CD4-positive, alpha-beta memory T cell (primary cell): Measurements from ENCODE around the gene CPT1C. TPM values are rescaled to one million over a fixed set of nuclear protein-coding genes. Genes with fewer than 3 reads are reported as not detected.

Experiments used
- CTCF ChIA-PET: fragments of 350-600 bp; sonication (Branson Sonifier 250); formaldehyde crosslinking; loops from one replicate; lab custom pipeline; 2021; ENCODE audit warnings: inconsistent platforms; ENCODE audit not compliant: partially characterized antibody; lab: Charles Lee
- POLR2A ChIA-PET: fragments of 350-600 bp; sonication (Branson Sonifier 250); formaldehyde crosslinking; loops from one replicate; lab custom pipeline; 2021; ENCODE audit not compliant: partially characterized antibody; lab: Charles Lee
- DNase-seq, 5 donors: peaks; one replicate each; pipeline versions ENCODE4 v3.0.0 to v3.0.0-alpha.2; 2020 to 2022; ENCODE audit warnings: mixed read lengths in 1 of 5
- H3K27ac ChIP-seq: one replicate; pipeline ENCODE4 v1.7.0; 2013; ENCODE audit warnings: low read depth, low read length
- H3K27me3 ChIP-seq: 2 replicates; pipeline ENCODE4 v1.7.0; 2013; ENCODE audit warnings: mild to moderate bottlenecking, low read length, moderate library complexity; ENCODE audit not compliant: insufficient read depth
- H3K36me3 ChIP-seq: 2 replicates; pipeline ENCODE4 v1.7.0; 2013; ENCODE audit warnings: mild to moderate bottlenecking, low read length, moderate library complexity; ENCODE audit not compliant: insufficient read depth
- H3K4me1 ChIP-seq: 2 replicates; pipeline ENCODE4 v1.7.0; 2013; ENCODE audit warnings: mild to moderate bottlenecking, low read length, moderate library complexity; ENCODE audit not compliant: insufficient read depth
- H3K4me3 ChIP-seq, 2 donors: one replicate each; pipeline ENCODE4 v1.7.0; 2013; ENCODE audit warnings: low read length in 2 of 2, mild to moderate bottlenecking in 1 of 2
- H3K9me3 ChIP-seq, 2 donors: one replicate each; pipeline ENCODE4 v1.7.0; 2013; ENCODE audit warnings: low read length in 2 of 2, control low read depth in 1 of 2; ENCODE audit not compliant: control insufficient read depth in 1 of 2
- H3K27ac Mint-ChIP-seq, 7 donors: one replicate each; pipeline ENCODE4 v1.8.0; 2020 to 2021; ENCODE audit warnings: mixed read lengths in 7 of 7, mild to moderate bottlenecking in 6 of 7, inconsistent platforms in 3 of 7, moderate library complexity in 3 of 7
- H3K27me3 Mint-ChIP-seq, 2 donors: one replicate each; pipeline ENCODE4 v1.8.0; 2020 to 2021; ENCODE audit warnings: mixed read lengths in 2 of 2
- H3K36me3 Mint-ChIP-seq, 2 donors: one replicate each; pipeline ENCODE4 v1.8.0; 2020 to 2021; ENCODE audit warnings: mixed read lengths in 2 of 2, inconsistent platforms in 1 of 2, mild to moderate bottlenecking in 1 of 2
- H3K4me1 Mint-ChIP-seq, 4 donors: one replicate each; pipeline ENCODE4 v1.8.0; 2020 to 2021; ENCODE audit warnings: mixed read lengths in 4 of 4, mild to moderate bottlenecking in 1 of 4
- H3K4me3 Mint-ChIP-seq, 8 donors: one replicate each; pipeline ENCODE4 v1.8.0; 2020 to 2021; ENCODE audit warnings: mixed read lengths in 8 of 8, mild to moderate bottlenecking in 7 of 8, moderate library complexity in 6 of 8, inconsistent platforms in 3 of 8
- H3K9me3 Mint-ChIP-seq, 8 donors: one replicate each; pipeline ENCODE4 v1.8.0; 2020 to 2021; ENCODE audit warnings: mixed read lengths in 8 of 8, mild to moderate bottlenecking in 5 of 8, inconsistent platforms in 3 of 8, moderate library complexity in 1 of 8
- intact Hi-C: fragments of 100-400 bp; cut with micrococcal nuclease; formaldehyde crosslinking; loops from one replicate; pipeline ENCODE4 v1.15.1; 2023
- polyA plus RNA-seq, 2 donors: library from polyadenylated mRNA; unstranded; fragments of 300-500 nt; fragmentation: Illumina TruSeq; gene quantifications; one replicate each; pipeline ENCODE4 v1.2.3, GENCODE V29; 2021
- total RNA-seq, 2 experiments: library from RNA; stranded (reverse); gene quantifications; one replicate each; pipeline ENCODE4 v1.2.3, GENCODE V29; 2021

Gene CPT1C
- total and polyA plus RNA-seq, 4 experiments from 2014 or later, result 0.24 to 1.5 (median 0.61) TPM

DNA sequence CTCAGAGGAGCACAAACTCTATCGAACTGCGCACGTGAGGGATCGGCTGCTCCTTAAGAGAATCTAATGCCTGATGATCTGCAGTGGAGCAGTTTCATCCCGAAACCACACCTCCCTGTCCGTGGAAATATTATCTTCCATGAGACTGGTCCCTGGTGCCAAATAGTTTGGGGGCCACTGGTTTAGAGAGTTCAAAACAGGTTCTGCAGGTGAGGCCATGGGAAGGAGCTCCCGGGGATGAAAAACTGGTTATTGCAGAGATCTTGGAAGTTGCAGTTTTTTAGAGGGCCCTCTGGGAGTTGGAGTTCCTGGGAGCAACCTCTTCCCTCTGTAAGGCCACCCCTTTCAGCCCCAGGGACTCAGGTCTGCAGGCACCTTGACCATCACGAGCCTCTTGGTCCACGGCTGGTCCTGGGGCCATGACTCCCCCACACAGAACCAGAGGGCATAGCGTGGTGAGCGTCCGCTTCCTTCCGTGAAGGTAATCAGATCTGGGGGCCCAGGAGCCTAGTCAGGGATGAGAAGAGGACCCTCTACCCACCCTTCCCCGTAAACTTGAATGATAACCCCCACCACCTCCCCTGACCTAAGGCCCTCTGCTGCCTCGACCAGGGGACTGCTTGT lies 30.5 kb upstream of the CPT1C start:
- H3K9me3 ChIP-seq, result no peaks in the 10 kb centered on the region
- H3K4me3 ChIP-seq, result no peak overlapping the region
- Mint-ChIP-seq H3K9me3 (no peaks in the 10 kb centered on the region), H3K4me3 (no peak overlapping the region), H3K4me1 (peaks cover 10 to 48% (median 29%) of the 10 kb centered on the region in 4 donors), H3K27me3 (no peaks in the 10 kb centered on the region), H3K36me3 (peaks cover 7 to 64% of the 10 kb centered on the region in 2 donors), H3K27ac (peak overlapping the region in 4 of 7 donors; percentile 46 to 88 (median 63))
- no peak for DNase-seq
- intact Hi-C loops, result no loop called here
- CTCF ChIA-PET, result interaction anchor here (0.6 kb wide), 1 partner anchor 14 kb away, joined by 3 read pairs; no protein-coding TSS in a partner anchor
- no peaks in the 10 kb centered on the region for H3K27me3 ChIP-seq
- H3K36me3 ChIP-seq, result peaks cover 68% of the 10 kb centered on the region
- peaks cover 28% of the 10 kb centered on the region for H3K4me1 ChIP-seq
- no peak overlapping the region for H3K27ac ChIP-seq
- POLR2A ChIA-PET, result interaction anchor here (0.7 to 11.0 kb wide), 6 partner anchors 16 to 80 kb away, joined by 3 to 146 read pairs (median 4); partner anchors contain the start of genes NOSIP, PRMT1, PRRG2 and RRAS

DNA sequence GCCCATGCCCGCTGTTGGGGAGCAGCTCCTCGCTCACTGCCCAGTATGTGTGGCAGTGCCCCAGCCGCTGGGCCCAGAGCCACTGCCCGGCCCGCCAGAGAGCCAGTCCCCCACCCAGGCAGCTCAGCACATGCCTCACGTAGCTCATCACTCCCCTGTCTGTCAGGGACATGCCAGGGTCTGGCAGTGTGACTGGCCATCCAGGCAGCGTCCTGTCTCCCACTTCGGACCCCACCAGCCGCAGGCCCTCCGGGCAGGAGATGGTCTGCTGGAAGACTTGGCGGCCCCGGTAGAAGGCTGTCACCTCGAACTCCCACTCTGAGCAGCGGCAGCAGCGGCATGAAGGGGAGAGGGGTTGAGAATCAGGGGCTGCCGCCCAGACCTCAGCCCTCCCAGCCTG lies 28.9 kb upstream of the CPT1C start:
- Mint-ChIP-seq H3K4me1 (peaks cover 18 to 64% (median 38%) of the 10 kb centered on the region in 4 donors), H3K4me3 (peak overlapping the region in 2 of 8 donors; percentile 25 to 28), H3K9me3 (peaks cover 0 to 4% (median 0%) of the 10 kb centered on the region in 8 donors), H3K27me3 (no peaks in the 10 kb centered on the region), H3K36me3 (peaks cover 7 to 55% of the 10 kb centered on the region in 2 donors), H3K27ac (peak overlapping the region in 3 of 7 donors; percentile 51 to 95 (median 53))
- Histone ChIP-seq H3K4me3 (no peak overlapping the region), H3K9me3 (no peaks in the 10 kb centered on the region), H3K36me3 (peaks cover 53% of the 10 kb centered on the region), H3K27me3 (no peaks in the 10 kb centered on the region), H3K27ac (peak overlapping the region; percentile 93), H3K4me1 (peaks cover 37% of the 10 kb centered on the region)
- ChIA-PET POLR2A (interaction anchor here (0.7 to 11.0 kb wide), 4 partner anchors 11 to 327 kb away, joined by 3 to 146 read pairs (median 64); partner anchors contain the start of genes CD37, PRMT1, RRAS and SCAF1), CTCF (no interaction called here)
- DNase-seq, result no peak
- intact Hi-C loops, result no loop called here

DNA sequence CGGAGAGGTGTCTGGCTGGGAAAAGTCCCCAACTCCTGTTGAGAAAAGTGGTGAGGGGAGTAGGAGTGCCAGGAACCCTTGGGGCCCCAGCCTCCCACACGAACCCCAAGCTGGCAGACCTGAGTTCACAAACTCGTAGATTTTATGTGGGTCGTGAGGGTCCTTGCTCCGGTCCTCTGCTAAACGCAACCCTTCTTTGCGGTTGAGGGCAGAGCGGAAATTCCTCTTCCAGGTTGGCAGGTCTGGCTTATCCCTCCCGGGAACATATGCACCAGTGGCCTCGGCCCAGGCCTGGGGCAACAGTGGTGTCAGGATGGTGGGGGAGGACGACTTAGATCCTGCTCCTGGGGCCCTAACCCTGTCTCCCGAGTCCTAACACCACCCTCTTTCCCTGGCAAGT lies 27.7 kb upstream of the CPT1C start:
- Mint-ChIP-seq H3K4me1 (peaks cover 19 to 68% (median 37%) of the 10 kb centered on the region in 4 donors), H3K27me3 (no peaks in the 10 kb centered on the region), H3K36me3 (peaks cover 7 to 51% of the 10 kb centered on the region in 2 donors), H3K9me3 (peaks cover 0 to 4% (median 0%) of the 10 kb centered on the region in 8 donors), H3K4me3 (peak overlapping the region; percentile 95 to 100 (median 97)), H3K27ac (peak overlapping the region; percentile 95 to 100 (median 99))
- Histone ChIP-seq H3K9me3 (no peaks in the 10 kb centered on the region), H3K27ac (peak overlapping the region; percentile 93), H3K4me1 (peaks cover 37% of the 10 kb centered on the region), H3K36me3 (peaks cover 43% of the 10 kb centered on the region), H3K27me3 (no peaks in the 10 kb centered on the region), H3K4me3 (peak overlapping the region in 1 of 2 donors; percentile 99)
- DNase-seq, result peak in 1 of 5 donors; percentile 36
- intact Hi-C loops, result no loop called here
- ChIA-PET CTCF (interaction anchor here (1.1 to 3.4 kb wide), 4 partner anchors 9 to 129 kb away, joined by 3 to 15 read pairs (median 8); no protein-coding TSS in a partner anchor), POLR2A (interaction anchor here (0.8 to 11.0 kb wide), 18 partner anchors 8 to 1150 kb away, joined by 3 to 146 read pairs (median 7); partner anchors contain the start of genes NOSIP, PRMT1, PRR12 and PRRG2)

DNA sequence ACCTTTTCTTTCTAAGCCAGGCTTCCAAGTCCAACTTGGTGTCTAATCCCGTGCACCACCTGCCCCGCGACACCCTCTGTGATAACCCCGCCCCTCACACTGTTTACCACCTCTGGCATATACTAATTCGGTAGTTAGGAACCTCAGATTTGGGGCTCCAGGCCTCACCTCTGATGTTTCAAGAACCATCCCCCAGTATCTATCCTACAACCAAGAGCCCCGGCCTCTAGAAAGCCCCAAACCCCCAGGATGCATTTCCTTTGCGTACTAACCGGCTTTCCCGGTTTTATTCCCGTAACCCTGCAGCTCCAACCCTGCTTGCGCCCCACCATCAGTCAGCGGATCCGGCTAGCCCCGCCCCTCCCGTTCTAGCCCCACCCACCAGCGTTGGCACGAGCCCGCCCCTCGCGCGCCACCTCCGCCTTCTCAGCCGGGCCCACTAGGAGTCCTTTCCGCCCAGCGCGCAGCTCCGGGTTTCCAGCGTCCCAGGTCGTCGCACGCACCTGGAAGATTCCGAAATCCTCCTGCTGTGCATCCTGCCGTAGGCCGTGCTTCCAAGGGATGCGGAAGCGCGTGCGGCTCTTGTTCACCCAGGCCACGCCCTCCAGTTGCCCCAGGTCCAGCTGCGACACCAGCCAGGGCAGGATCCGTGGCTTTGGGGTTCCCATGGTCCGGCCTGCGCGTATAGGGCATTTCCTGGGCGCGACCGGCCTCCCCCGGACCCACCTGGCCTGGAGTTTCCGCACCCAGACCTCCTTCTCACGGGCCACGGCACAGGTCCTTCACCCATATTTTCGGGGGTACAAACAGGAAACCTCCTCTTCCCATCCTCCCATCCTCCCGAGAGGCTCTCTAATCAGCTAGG lies 26.5 kb upstream of the CPT1C start:
- Mint-ChIP-seq H3K27me3 (no peaks in the 10 kb centered on the region), H3K4me1 (peaks cover 19 to 65% (median 36%) of the 10 kb centered on the region in 4 donors), H3K27ac (peak overlapping the region; percentile 95 to 100 (median 99)), H3K4me3 (peak overlapping the region; percentile 95 to 100 (median 97)), H3K36me3 (peaks cover 7 to 42% of the 10 kb centered on the region in 2 donors), H3K9me3 (peaks cover 0 to 4% (median 0%) of the 10 kb centered on the region in 8 donors)
- H3K27me3 ChIP-seq, result no peaks in the 10 kb centered on the region
- H3K27ac ChIP-seq, result peak overlapping the region; percentile 93
- H3K4me3 ChIP-seq, result peak overlapping the region; percentile 99
- intact Hi-C loops, result loop anchor here (1.0 kb wide), 3 partner anchors 12 to 74 kb away; partner anchors contain the start of gene SCAF1
- peaks cover 33% of the 10 kb centered on the region for H3K36me3 ChIP-seq
- peaks cover 31% of the 10 kb centered on the region for H3K4me1 ChIP-seq
- POLR2A ChIA-PET, result interaction anchor here (0.7 to 11.0 kb wide), 34 partner anchors 9 to 1151 kb away, joined by 3 to 146 read pairs (median 5); partner anchors contain the start of genes AKT1S1, AP2A1, ATF5 and FUZ
- CTCF ChIA-PET, result interaction anchor here (0.8 to 3.4 kb wide), 11 partner anchors 8 to 130 kb away, joined by 3 to 15 read pairs (median 4); partner anchors contain the start of genes RRAS and SCAF1
- H3K9me3 ChIP-seq, result no peaks in the 10 kb centered on the region
- peak; percentile 85 to 92 (median 88) for DNase-seq

DNA sequence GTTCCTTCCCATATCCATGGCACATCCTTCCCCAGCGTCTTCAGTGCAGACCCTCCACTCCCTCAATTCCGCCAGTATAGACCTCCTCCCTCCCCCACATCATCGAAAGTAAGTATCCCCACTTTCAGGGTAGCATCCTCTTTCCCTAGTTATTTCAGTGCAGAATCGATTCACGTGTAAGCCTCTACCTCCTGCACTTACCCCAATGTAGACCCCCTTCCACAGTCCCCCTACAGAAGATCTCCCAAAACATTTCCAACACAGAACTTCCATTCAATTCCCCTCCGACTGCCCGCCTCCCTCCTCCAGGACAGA lies 25.9 kb upstream of the CPT1C start:
- intact Hi-C loops, result loop anchor here (1.0 kb wide), 2 partner anchors 23 to 75 kb away; partner anchors contain the start of gene SCAF1
- Mint-ChIP-seq H3K36me3 (peaks cover 6 to 36% of the 10 kb centered on the region in 2 donors), H3K4me3 (peak overlapping the region; percentile 95 to 100 (median 97)), H3K4me1 (peaks cover 19 to 61% (median 34%) of the 10 kb centered on the region in 4 donors), H3K27me3 (no peaks in the 10 kb centered on the region), H3K27ac (peak overlapping the region; percentile 95 to 100 (median 99)), H3K9me3 (peaks cover 0 to 4% (median 0%) of the 10 kb centered on the region in 8 donors)
- CTCF ChIA-PET, result interaction anchor here (0.8 to 3.4 kb wide), 9 partner anchors 8 to 96 kb away, joined by 3 to 15 read pairs (median 4); partner anchors contain the start of genes RRAS and SCAF1
- Histone ChIP-seq H3K4me1 (peaks cover 31% of the 10 kb centered on the region), H3K27me3 (no peaks in the 10 kb centered on the region), H3K4me3 (peak overlapping the region; percentile 99), H3K36me3 (peaks cover 28% of the 10 kb centered on the region), H3K9me3 (no peaks in the 10 kb centered on the region), H3K27ac (peak overlapping the region; percentile 93)
- POLR2A ChIA-PET, result interaction anchor here (0.9 to 11.0 kb wide), 29 partner anchors 10 to 264 kb away, joined by 3 to 146 read pairs (median 5); partner anchors contain the start of genes AKT1S1, ATF5, FUZ and NOSIP
- DNase-seq, result no peak

DNA sequence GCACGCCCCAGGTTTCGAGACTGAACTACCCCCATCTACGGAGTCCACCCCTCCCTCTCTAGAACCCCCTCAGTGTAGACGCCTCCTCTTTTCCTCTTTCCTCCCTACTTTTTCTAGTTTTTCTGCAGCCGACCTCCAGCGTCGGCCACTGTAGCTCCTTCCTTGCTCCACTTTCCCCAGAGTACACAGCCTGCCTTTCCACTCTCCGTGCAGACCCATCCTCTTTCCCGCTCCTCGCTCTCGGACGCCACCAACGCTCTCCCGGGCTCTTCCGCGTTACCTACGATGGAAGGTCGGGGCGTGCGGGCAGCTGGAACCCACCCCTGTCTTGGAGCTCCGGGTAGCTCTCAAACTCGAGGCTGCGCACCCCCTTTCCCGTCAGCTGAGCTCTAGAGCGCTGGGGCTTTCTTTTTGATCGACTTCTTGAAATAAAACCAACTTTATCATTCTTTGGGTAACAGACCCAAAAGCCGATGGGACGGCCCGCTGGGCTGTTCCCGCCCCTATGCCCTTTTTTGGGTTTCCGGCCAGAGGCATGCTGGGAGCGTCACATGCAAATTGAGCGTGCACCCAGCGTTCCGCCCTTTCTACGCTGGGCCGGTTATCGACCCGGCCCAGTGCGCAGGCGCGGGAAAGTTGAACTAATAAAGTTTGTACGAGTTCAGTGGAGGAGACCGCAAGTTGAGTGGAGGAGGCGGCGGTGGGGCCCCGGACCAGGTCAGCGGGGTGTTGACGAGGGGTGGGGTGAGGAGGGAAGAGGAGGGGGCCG lies 25.4 kb upstream of the CPT1C start, which contains the start of the genes BCL2L12 and IRF3:
Gene BCL2L12 (plus strand): TSS at position 583 of the 769 bp plus-strand sequence. CDS start 760 bp downstream, outside the sequence.
Gene IRF3 (minus strand): TSS at position 507 of the 769 bp plus-strand sequence. CDS start 1,019 bp downstream, outside the sequence.
- Histone ChIP-seq H3K27ac (peak within 1 kb of the TSS; percentile 93), H3K4me3 (peak within 1 kb of the TSS; percentile 99), H3K36me3 (peaks cover 23% of the 10 kb centered on the region), H3K4me1 (peaks cover 31% of the 10 kb centered on the region), H3K9me3 (no peaks in the 10 kb centered on the region), H3K27me3 (no peaks in the 10 kb centered on the region)
- H3K9me3 Mint-ChIP-seq, result peaks cover 0 to 4% (median 0%) of the 10 kb centered on the region in 8 donors
- H3K27ac Mint-ChIP-seq, result peak within 1 kb of the TSS; percentile 95 to 100 (median 99)
- H3K27me3 Mint-ChIP-seq, result no peaks in the 10 kb centered on the region
- peak; percentile 99 for DNase-seq
- intact Hi-C loops, result loop anchor here (1.0 kb wide), 2 partner anchors 23 to 75 kb away; partner anchors contain the start of gene SCAF1
- peaks cover under 1 to 31% of the 10 kb centered on the region in 2 donors for H3K36me3 Mint-ChIP-seq
- ChIA-PET POLR2A (interaction anchor here (1.0 to 11.0 kb wide), 22 partner anchors 11 to 263 kb away, joined by 3 to 146 read pairs (median 6); partner anchors contain the start of genes AKT1S1, ATF5, NOSIP and NUP62), CTCF (interaction anchor here (0.8 to 3.4 kb wide), 7 partner anchors 10 to 97 kb away, joined by 3 to 15 read pairs (median 4); partner anchors contain the start of genes RRAS and SCAF1)
- H3K4me3 Mint-ChIP-seq, result peak within 1 kb of the TSS; percentile 95 to 100 (median 97)
- peaks cover 19 to 56% (median 31%) of the 10 kb centered on the region in 4 donors for H3K4me1 Mint-ChIP-seq
